WERI-Rb-1 (cell line): ENCODE measurements around the gene FAAP24.
"Not testable (repeated sequence)": the region's sequence is repeated elsewhere in the genome, so short reads cannot be mapped to it uniquely, and the experiment has no call there.

Experiments
- DNase-seq: peaks from one replicate; pipeline ENCODE4 v3.0.0-alpha.2; 2020
- H3K27ac ChIP-seq: fragments of 250-450 bp; sonication (Bioruptor Pico); 2 replicates; pipeline ENCODE4 v1.5.1; 2020; ENCODE audit warnings: mild to moderate bottlenecking, moderate library complexity
- H3K27me3 ChIP-seq: fragments of 250-450 bp; sonication (Bioruptor Pico); 2 replicates; pipeline ENCODE4 v1.5.1; 2021; ENCODE audit warnings: mild to moderate bottlenecking, low read depth, moderate library complexity; ENCODE audit not compliant: insufficient read depth, severe bottlenecking
- H3K36me3 ChIP-seq: fragments of 250-450 bp; sonication (Bioruptor Pico); 2 replicates; pipeline ENCODE4 v1.5.1; 2020; ENCODE audit warnings: mild to moderate bottlenecking, moderate library complexity
- H3K4me3 ChIP-seq: 2 replicates; pipeline ENCODE4 v1.5.1; 2011; ENCODE audit warnings: low read depth, mild to moderate bottlenecking, control low read depth, low read length
- H3K9me3 ChIP-seq: fragments of 250-450 bp; sonication (Bioruptor Pico); 2 replicates; pipeline ENCODE4 v1.5.1; 2021; ENCODE audit warnings: mild to moderate bottlenecking, moderate library complexity; ENCODE audit not compliant: severe bottlenecking
- TF ChIP-seq, protein P1 (sequence below): IDR thresholded peaks from 2 replicates; pipeline ENCODE4 v1.5.1; 2011; ENCODE audit warnings: low read depth, mild to moderate bottlenecking, control low read depth, inconsistent platforms, low read length

The FAAP24 gene

DNA sequence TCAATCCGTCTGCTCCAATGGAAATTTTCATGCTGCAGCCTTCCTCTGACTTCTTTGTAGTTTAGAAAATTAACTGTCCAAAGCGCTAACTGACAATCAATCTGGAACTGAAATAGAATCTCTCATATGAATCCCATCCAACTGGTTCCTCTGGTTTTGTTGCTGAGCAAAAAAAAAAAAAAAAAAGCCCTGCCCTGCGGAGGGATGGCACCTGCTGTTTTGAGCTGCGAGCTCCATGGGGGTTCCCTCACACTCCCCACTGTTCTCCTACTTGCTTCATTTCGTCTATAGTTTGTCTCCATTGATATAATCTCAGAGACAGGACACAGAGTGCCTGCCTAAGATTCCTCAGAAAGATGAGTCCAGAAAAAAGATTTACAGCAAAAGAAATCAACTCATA is 33.4 kb downstream of the FAAP24 start:
- Histone ChIP-seq H3K4me3 (no peak overlapping the region), H3K27ac (no peak overlapping the region), H3K9me3 (no peaks in the 10 kb centered on the region), H3K27me3 (no peaks in the 10 kb centered on the region), H3K36me3 (peaks cover 9% of the 10 kb centered on the region)
- TF ChIP-seq, protein P1, sequence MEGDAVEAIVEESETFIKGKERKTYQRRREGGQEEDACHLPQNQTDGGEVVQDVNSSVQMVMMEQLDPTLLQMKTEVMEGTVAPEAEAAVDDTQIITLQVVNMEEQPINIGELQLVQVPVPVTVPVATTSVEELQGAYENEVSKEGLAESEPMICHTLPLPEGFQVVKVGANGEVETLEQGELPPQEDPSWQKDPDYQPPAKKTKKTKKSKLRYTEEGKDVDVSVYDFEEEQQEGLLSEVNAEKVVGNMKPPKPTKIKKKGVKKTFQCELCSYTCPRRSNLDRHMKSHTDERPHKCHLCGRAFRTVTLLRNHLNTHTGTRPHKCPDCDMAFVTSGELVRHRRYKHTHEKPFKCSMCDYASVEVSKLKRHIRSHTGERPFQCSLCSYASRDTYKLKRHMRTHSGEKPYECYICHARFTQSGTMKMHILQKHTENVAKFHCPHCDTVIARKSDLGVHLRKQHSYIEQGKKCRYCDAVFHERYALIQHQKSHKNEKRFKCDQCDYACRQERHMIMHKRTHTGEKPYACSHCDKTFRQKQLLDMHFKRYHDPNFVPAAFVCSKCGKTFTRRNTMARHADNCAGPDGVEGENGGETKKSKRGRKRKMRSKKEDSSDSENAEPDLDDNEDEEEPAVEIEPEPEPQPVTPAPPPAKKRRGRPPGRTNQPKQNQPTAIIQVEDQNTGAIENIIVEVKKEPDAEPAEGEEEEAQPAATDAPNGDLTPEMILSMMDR: no peak
- DNase-seq: no peak

DNA sequence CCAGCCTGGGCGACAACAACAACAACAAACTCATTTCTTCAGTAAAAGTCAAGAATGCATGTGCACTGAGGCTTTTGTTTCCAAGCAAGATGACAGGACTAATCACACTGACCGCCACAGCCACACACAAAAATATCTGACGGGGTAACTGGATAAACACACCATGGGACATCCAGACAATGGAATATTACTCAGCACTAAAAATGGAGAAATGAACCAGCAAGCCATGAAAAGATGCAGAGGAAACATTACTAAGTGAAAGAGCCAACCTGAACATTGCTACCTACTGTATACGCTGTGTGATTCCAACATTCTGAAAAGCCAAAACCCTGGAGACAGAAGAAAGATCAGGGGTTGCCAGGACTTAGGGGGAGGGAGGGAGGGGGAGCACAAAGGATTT is 36.7 kb downstream of the FAAP24 start:
- H3K27ac ChIP-seq: no peak overlapping the region
- H3K36me3 ChIP-seq: peaks cover 12% of the 10 kb centered on the region
- H3K27me3 ChIP-seq: no peaks in the 10 kb centered on the region
- H3K4me3 ChIP-seq: no peak overlapping the region
- no peak for DNase-seq
- TF ChIP-seq, protein P1: no peak
- no peaks in the 10 kb centered on the region for H3K9me3 ChIP-seq

DNA sequence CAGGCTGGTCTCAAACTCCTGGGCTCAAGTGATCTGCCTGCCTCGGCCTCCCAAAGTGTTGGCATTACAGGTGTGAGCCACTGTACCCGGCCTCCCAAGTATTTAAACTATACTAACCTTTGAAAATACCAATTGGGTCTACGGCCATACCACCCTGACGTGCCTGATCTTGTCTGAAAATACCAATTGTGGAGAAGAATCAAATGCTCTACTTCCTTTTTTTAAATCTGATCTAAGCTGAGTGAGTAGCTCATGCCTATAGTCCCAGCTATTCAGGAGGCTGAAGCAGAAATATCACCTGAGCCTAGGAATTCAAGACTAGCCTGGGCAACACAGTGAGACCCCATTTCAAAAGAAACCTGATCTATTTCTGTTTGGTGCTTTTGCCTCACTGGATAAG is 38.8 kb downstream of the FAAP24 start:
- H3K27me3 ChIP-seq, H3K4me3 ChIP-seq, H3K9me3 ChIP-seq, DNase-seq, H3K27ac ChIP-seq: not testable (repeated sequence)
- peaks cover 12% of the 10 kb centered on the region for H3K36me3 ChIP-seq

DNA sequence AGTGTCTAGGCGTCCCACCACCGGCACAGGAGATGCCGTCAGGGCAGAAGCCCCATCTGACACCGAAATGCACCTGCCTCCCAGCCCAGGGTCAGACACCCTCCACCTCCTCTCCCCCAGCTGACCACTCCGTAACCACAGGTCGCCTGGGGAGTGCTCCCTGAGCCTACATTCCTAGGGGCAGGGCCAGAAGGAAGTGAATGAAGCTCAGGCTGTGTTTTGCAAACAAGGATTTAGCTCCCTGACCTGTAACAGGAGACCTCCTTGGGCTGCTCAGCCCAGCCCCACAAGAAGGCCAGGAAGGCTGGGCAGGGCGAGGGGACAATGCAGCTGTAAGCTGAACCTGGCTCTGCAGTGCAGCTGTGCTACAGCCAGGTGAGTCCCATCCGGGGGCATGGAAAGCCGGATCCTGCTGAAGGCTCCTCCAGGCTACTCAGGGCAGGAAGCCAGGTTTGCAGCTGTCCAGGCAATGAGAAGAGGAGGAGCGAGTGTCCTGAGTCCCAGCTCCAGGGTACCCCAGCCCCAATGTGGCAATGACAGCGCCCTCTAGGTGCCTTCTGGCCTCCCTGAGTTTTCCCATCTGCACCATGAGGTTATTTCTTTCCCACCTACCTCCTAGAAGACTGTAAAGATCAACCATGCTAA is 50.6 kb downstream of the FAAP24 start:
- H3K9me3 ChIP-seq: no peaks in the 10 kb centered on the region
- no peak overlapping the region for H3K27ac ChIP-seq
- H3K27me3 ChIP-seq: no peaks in the 10 kb centered on the region
- H3K4me3 ChIP-seq: no peak overlapping the region
- no peak for DNase-seq
- TF ChIP-seq, protein P1: peak; percentile 50
- H3K36me3 ChIP-seq: no peaks in the 10 kb centered on the region; the same call in 1 of the 2 replicates

DNA sequence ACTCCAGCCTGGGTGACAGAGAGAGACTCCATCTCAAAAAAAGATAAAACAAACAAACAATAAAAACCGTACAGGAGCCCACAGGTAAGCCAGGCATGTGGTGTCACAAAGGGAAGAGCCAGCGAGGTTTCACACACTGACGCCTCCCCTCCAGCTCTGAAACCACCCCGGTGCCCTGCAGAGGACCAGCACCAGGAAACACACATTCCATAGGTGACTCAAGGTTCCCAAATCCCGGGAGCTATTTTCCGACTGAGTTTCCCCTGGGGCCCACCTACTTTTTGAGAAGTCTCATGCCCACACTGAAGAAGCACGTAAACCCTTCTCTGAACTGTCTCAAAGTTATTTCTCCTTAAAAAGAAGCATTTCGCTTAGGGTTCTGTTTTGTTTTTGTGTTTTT is 52.4 kb downstream of the FAAP24 start:
- Histone ChIP-seq H3K9me3 (no peaks in the 10 kb centered on the region), H3K27me3 (no peaks in the 10 kb centered on the region), H3K27ac (no peak overlapping the region), H3K4me3 (no peak overlapping the region), H3K36me3 (no peaks in the 10 kb centered on the region; the same call in 1 of the 2 replicates)
- TF ChIP-seq, protein P1: no peak
- no peak for DNase-seq

DNA sequence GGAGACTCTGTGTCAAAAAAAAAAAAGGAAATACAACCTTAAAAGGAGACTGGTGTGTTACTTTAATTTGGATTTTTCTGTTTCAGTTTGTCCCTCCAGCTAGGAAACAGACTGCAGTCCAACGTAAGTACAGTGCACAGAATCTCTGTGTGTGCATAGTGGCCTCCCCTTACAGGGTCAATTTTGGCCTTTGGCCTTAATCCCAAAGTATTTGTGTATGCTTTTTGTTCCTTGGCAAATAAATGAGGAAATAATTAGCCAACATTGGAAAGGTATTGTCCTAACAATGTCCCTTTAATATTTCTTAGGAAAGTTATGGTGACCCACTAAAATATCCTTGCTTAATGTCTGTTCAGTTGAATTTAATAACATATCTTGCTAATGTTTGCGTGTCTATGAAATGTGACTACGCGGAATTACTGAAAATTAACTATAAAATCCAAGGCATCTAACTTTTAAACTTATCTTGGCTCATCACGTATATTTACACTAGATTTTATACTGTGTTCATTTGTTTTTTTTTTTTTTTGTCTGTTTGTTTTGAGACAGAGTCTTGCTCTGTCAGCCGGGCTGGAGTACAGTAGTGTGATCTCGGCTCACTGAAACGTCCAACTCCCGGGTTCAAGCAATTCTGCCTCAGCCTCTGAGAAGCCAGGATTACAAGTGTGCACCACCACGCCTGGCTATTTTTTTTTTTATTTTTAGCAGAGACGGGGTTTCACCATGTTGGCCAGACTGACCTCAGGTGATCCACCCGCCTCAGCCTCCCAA is 53.6 kb downstream of the FAAP24 start:
- H3K27ac ChIP-seq, H3K9me3 ChIP-seq, DNase-seq, H3K36me3 ChIP-seq, H3K4me3 ChIP-seq, H3K27me3 ChIP-seq: not testable (repeated sequence)

DNA sequence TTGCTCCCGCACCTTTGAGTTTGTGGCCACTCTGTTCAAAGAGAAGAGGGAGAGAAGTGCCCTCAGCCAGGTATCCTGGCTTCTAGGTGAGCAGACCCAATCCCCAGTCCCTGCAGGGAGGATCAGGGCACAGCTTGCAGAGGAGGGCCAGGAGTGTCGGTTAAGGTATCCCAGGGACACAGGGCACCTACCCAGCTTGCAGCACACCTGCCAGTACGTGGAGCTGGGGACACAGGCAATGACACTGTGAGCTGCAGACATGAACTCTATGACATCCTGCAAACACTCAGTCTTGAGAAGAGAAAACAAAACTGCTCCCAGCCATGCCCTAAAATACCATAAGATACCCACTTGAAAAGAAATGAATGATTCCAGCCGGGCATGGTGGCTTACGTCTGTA is 54.6 kb downstream of the FAAP24 start:
- H3K9me3 ChIP-seq, H3K27me3 ChIP-seq, H3K4me3 ChIP-seq, DNase-seq, H3K36me3 ChIP-seq, H3K27ac ChIP-seq: not testable (repeated sequence)
